PFSK-1 (cell line): ENCODE data around the gene C22orf23.

Experiments used
- FOXP2 ChIP-seq: optimal IDR thresholded peaks from 2 replicates; pipeline ENCODE3; 2011; ENCODE audit warnings: borderline replicate concordance, control low read depth, inconsistent platforms; ENCODE audit not compliant: insufficient read depth; ENCODE audit errors: extremely low read length, extremely low read depth
- POLR2AphosphoS5 ChIP-seq: IDR thresholded peaks from 2 replicates; pipeline ENCODE4 v1.6.1; 2012; ENCODE audit warnings: low read depth, mild to moderate bottlenecking, control low read depth, low read length, moderate library complexity
- SIN3A ChIP-seq: IDR thresholded peaks from 2 replicates; pipeline ENCODE4 v1.6.1; 2012; ENCODE audit warnings: mild to moderate bottlenecking, low read length, moderate library complexity, borderline replicate concordance; ENCODE audit not compliant: insufficient read depth
- TAF1 ChIP-seq: IDR thresholded peaks from 2 replicates; pipeline ENCODE4 v1.6.1; 2012; ENCODE audit warnings: low read length, control low read depth, borderline replicate concordance; ENCODE audit not compliant: insufficient read depth
- TF ChIP-seq, protein P1 (sequence below), 2 experiments: IDR thresholded peaks; 2 replicates each; pipeline versions ENCODE4 v1.6.1 to v1.8.0; 2011 to 2012; ENCODE audit warnings: low read depth in 2 of 2, low read length in 2 of 2, control low read depth in 1 of 2, inconsistent platforms in 1 of 2, mild to moderate bottlenecking in 1 of 2, moderate library complexity in 1 of 2; ENCODE audit not compliant: insufficient read depth in 1 of 2

The C22orf23 gene

DNA sequence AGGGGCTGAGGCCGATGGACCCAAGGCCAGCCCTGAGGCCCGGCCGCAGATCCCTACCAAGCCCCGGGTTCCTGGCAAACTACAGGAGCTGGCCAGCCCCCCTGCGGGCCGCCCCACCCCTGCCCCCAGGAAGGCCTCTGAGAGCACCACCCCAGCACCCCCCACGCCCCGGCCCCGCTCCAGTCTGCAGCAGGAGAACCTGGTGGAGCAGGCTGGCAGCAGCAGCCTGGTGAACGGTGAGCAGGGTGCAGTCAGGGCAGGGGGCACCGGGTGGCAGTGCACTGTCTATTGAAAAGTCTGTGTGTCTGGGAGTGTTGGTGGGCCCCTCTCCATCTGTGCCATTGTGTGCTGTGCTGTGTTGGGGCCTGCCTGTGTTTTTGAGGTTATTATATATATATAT is 31.2 kb downstream of the C22orf23 start:
- no peak for TF ChIP-seq FOXP2
- TF ChIP-seq, protein P1, sequence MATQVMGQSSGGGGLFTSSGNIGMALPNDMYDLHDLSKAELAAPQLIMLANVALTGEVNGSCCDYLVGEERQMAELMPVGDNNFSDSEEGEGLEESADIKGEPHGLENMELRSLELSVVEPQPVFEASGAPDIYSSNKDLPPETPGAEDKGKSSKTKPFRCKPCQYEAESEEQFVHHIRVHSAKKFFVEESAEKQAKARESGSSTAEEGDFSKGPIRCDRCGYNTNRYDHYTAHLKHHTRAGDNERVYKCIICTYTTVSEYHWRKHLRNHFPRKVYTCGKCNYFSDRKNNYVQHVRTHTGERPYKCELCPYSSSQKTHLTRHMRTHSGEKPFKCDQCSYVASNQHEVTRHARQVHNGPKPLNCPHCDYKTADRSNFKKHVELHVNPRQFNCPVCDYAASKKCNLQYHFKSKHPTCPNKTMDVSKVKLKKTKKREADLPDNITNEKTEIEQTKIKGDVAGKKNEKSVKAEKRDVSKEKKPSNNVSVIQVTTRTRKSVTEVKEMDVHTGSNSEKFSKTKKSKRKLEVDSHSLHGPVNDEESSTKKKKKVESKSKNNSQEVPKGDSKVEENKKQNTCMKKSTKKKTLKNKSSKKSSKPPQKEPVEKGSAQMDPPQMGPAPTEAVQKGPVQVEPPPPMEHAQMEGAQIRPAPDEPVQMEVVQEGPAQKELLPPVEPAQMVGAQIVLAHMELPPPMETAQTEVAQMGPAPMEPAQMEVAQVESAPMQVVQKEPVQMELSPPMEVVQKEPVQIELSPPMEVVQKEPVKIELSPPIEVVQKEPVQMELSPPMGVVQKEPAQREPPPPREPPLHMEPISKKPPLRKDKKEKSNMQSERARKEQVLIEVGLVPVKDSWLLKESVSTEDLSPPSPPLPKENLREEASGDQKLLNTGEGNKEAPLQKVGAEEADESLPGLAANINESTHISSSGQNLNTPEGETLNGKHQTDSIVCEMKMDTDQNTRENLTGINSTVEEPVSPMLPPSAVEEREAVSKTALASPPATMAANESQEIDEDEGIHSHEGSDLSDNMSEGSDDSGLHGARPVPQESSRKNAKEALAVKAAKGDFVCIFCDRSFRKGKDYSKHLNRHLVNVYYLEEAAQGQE (IDR thresholded peaks at IDR 0.05; ENCODE audit: insufficient read depth in 1 of 2, low read depth in 2 of 2, low read length in 2 of 2) = no peak
- TF ChIP-seq SIN3A = no peak
- no peak for TF ChIP-seq POLR2AphosphoS5
- TF ChIP-seq TAF1 = no peak

GRCh38 chr22:37920126-37920525 is 33.3 kb downstream of the C22orf23 start:
- TF ChIP-seq, protein P1 (IDR thresholded peaks at IDR 0.05; ENCODE audit: insufficient read depth in 1 of 2, low read depth in 2 of 2, low read length in 2 of 2) = no peak
- TF ChIP-seq SIN3A (no peak), TAF1 (no peak), FOXP2 (no peak), POLR2AphosphoS5 (no peak)

DNA sequence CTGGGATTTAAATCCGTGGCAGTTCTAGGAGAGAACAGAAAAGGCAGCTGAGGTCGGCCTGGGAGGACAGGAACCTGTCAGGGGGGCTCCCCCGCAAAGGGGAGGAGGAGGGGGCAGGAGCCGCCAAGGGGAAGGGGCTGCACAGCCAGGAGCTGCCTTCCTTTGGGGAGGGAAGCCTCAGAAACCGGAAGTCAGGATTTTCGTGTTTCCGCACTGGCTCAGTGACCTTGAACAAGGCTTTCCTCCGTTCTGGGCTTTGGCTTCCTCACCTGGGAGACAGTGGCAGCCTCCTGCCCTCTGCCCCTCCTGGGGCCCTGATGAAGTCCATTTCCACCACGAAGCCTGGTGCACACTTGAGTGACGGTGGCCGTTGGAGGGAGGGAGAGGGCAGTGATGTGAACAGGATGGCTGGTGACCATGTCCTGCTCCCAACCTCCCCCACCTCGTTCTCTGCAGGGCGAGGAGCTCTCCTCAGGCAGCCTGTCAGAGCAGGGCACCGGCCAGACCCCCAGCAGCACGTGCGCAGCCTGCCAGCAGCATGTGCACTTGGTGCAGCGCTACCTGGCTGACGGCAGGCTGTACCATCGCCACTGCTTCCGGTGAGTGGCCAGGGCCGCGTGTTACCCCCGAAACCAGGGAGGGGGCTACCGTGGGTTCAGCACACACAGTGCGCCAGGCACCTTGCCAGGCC is 34.7 kb downstream of the C22orf23 start:
- TF ChIP-seq FOXP2 (no peak), TAF1 (no peak), SIN3A (no peak), POLR2AphosphoS5 (no peak)
- TF ChIP-seq, protein P1 (IDR thresholded peaks at IDR 0.05; ENCODE audit: insufficient read depth in 1 of 2, low read depth in 2 of 2, low read length in 2 of 2) = no peak

- no peak for TF ChIP-seq SIN3A
- TF ChIP-seq FOXP2 = no peak
- TF ChIP-seq, protein P1 (IDR thresholded peaks at IDR 0.05; ENCODE audit: insufficient read depth in 1 of 2, low read depth in 2 of 2, low read length in 2 of 2) = no peak
- no peak for TF ChIP-seq TAF1
- no peak for TF ChIP-seq POLR2AphosphoS5
Measured at GRCh38 chr22:37917874-37918548, 35.4 kb downstream of the C22orf23 start.
